GM12878 (cell line): ENCODE results near the gene STX16. TPM values are rescaled to one million over a fixed set of nuclear protein-coding genes. Genes with fewer than 3 reads are reported as not detected.
A peak's percentile ranks its signal among the peaks of the same experiment; 100 is the strongest.

Source experiments
- ATAC-seq: fragments of 200-7000 bp; cut with Tn5 transposase; 3 replicates; pipeline ENCODE4 v1.9.1; 2020; ENCODE audit warnings: mild to moderate bottlenecking, moderate library complexity
- BruUV-seq: library from RNA; stranded (reverse); fragments of 400-500 nt; replicated peaks from 2 replicates; lab custom pipeline; 2021; lab: Mats Ljungman, UMichigan
- CTCF ChIA-PET: fragments of 300-600 bp; sonication (Branson Sonifier 250); formaldehyde crosslinking; extraction: SDS; loops from one replicate; lab custom pipeline; 2021; ENCODE audit warnings: inconsistent platforms; lab: Yijun Ruan, JAX
- POLR2A ChIA-PET: fragments of 350-600 bp; formaldehyde crosslinking; extraction: SDS; loops from one replicate; lab custom pipeline; 2021; ENCODE audit warnings: inconsistent platforms; lab: Charles Lee
- RAD21 ChIA-PET: fragments of 300-600 bp; sonication (Branson Sonifier 250); formaldehyde crosslinking; loops from one replicate; lab custom pipeline; 2023; ENCODE audit warnings: antibody characterized with exemption; ENCODE audit not compliant: unreplicated experiment; lab: Charles Lee
- SMC1A ChIA-PET: fragments of 300-600 bp; sonication (Branson Sonifier 250); formaldehyde crosslinking; loops from one replicate; lab custom pipeline; 2023; ENCODE audit not compliant: unreplicated experiment, uncharacterized antibody; lab: Charles Lee
- DNase-seq: peaks from one replicate; pipeline ENCODE4 v3.0.0-alpha.2; 2011; ENCODE audit warnings: low read depth, low spot score
- FAIRE-seq: peaks from 3 replicates; lab custom pipeline; 2011; peaks lifted over from hg19 to GRCh38; lab: Jason Lieb, UNC
- H2AFZ ChIP-seq: 2 replicates; pipeline ENCODE4 v1.6.0; 2011; ENCODE audit warnings: low read depth, low read length, control low read depth; ENCODE audit not compliant: control insufficient read depth
- H3K27ac ChIP-seq: 2 replicates; pipeline ENCODE4 v1.5.1; 2011; ENCODE audit warnings: control low read depth; ENCODE audit not compliant: control insufficient read depth, insufficient read depth
- H3K27me3 ChIP-seq, 2 experiments: replicated peaks in 1 of 2; 2 replicates each; pipeline versions ENCODE4 v1.6.0 to v1.6.1; 2011; ENCODE audit warnings: low read length in 1 of 2; ENCODE audit not compliant: control insufficient read depth in 2 of 2, insufficient read depth in 2 of 2
- H3K36me3 ChIP-seq, 2 experiments: 2 replicates each; pipeline ENCODE4 v1.5.1; 2011; ENCODE audit warnings: low read length in 1 of 2; ENCODE audit not compliant: control insufficient read depth in 2 of 2, insufficient read depth in 2 of 2
- H3K4me1 ChIP-seq: 2 replicates; pipeline ENCODE4 v1.6.1; 2011; ENCODE audit warnings: mild to moderate bottlenecking, low read length, moderate library complexity, mixed read lengths; ENCODE audit not compliant: control insufficient read depth, insufficient read depth
- H3K4me2 ChIP-seq: 2 replicates; pipeline ENCODE4 v1.6.0; 2011; ENCODE audit warnings: control low read depth; ENCODE audit not compliant: control insufficient read depth, insufficient read depth
- H3K4me3 ChIP-seq: fragments of 200-600 bp; sonication (generic); 2 replicates; pipeline ENCODE4 v1.5.1; 2016
- H3K79me2 ChIP-seq: 2 replicates; pipeline ENCODE4 v1.6.0; 2011; ENCODE audit warnings: low read length; ENCODE audit not compliant: control insufficient read depth, insufficient read depth
- H3K9ac ChIP-seq: 2 replicates; pipeline ENCODE4 v1.8.0; 2011; ENCODE audit warnings: low read length, control low read depth, mixed read lengths; ENCODE audit not compliant: control insufficient read depth, insufficient read depth
- H3K9me3 ChIP-seq: replicated peaks from 3 replicates; pipeline ENCODE4 v1.5.1; 2011; ENCODE audit warnings: mild to moderate bottlenecking, low read length; ENCODE audit not compliant: control insufficient read depth, insufficient read depth
- H4K20me1 ChIP-seq: 2 replicates; pipeline ENCODE4 v1.6.0; 2011; ENCODE audit not compliant: control insufficient read depth, insufficient read depth
- ASH2L ChIP-seq: fragments of 300-600, 200-600 bp; sonication (generic); IDR thresholded peaks from 2 replicates; pipeline ENCODE4 v1.6.1; 2017; ENCODE audit warnings: low read depth, mild to moderate bottlenecking, borderline replicate concordance
- BHLHE40 ChIP-seq, 2 experiments: fragments of 450-650 bp in 1 of 2; IDR thresholded peaks; 2 replicates each; pipeline ENCODE4 v1.6.1; 2011 to 2017; ENCODE audit warnings: low read depth in 2 of 2, borderline replicate concordance in 1 of 2, improper control_type of control experiment in 1 of 2, low read length in 1 of 2, mild to moderate bottlenecking in 1 of 2
- CREB1 ChIP-seq: IDR thresholded peaks from 2 replicates; pipeline ENCODE4 v1.6.1; 2012; ENCODE audit warnings: low read depth, mild to moderate bottlenecking, inconsistent platforms
- DPF2 ChIP-seq: fragments of 450-650 bp; IDR thresholded peaks from 2 replicates; pipeline ENCODE4 v1.6.1; 2017; ENCODE audit warnings: mild to moderate bottlenecking
- EED ChIP-seq: sonication (generic); IDR thresholded peaks from 2 replicates; pipeline ENCODE4 v1.6.1; 2016; ENCODE audit warnings: antibody characterized with exemption, low read depth
- ESRRA ChIP-seq: IDR thresholded peaks from 2 replicates; pipeline ENCODE4 v1.6.1; 2012; ENCODE audit warnings: mild to moderate bottlenecking, low read length, improper control_type of control experiment
- FOXK2 ChIP-seq: fragments of 450-650 bp; IDR thresholded peaks from 2 replicates; pipeline ENCODE4 v1.6.1; 2017; ENCODE audit warnings: mild to moderate bottlenecking, moderate library complexity
- HDAC2 ChIP-seq: fragments of 200-600 bp; sonication (generic); IDR thresholded peaks from 2 replicates; pipeline ENCODE4 v1.6.1; 2017
- IKZF1 ChIP-seq: fragments of 450-650 bp; conservative IDR thresholded peaks from 2 replicates; pipeline ENCODE4 v1.6.1; 2017; ENCODE audit warnings: antibody characterized with exemption, mild to moderate bottlenecking
- IKZF2 ChIP-seq, 2 experiments: fragments of 450-650 bp; IDR thresholded peaks; 2 replicates each; pipeline ENCODE4 v1.6.1; 2017; ENCODE audit warnings: mild to moderate bottlenecking in 2 of 2, moderate library complexity in 2 of 2
- JUNB ChIP-seq: IDR thresholded peaks from 2 replicates; pipeline ENCODE4 v1.6.1; 2016; ENCODE audit warnings: antibody characterized with exemption, mild to moderate bottlenecking
- KDM1A ChIP-seq: fragments of 200-600 bp; sonication (generic); IDR thresholded peaks from 2 replicates; pipeline ENCODE4 v1.6.1; 2016; ENCODE audit warnings: borderline replicate concordance
- MTA2 ChIP-seq: fragments of 450-650 bp; IDR thresholded peaks from 2 replicates; pipeline ENCODE4 v1.6.1; 2016; ENCODE audit warnings: low read depth, mild to moderate bottlenecking, moderate library complexity
- MXI1 ChIP-seq: fragments of 150-350 bp; IDR thresholded peaks from 2 replicates; pipeline ENCODE4 v1.6.1; 2011; ENCODE audit warnings: low read depth, mild to moderate bottlenecking, inconsistent platforms, low read length, improper control_type of control experiment
- MYC ChIP-seq: IDR thresholded peaks from 2 replicates; pipeline ENCODE4 v1.6.1; 2011; ENCODE audit warnings: mild to moderate bottlenecking, low read length, moderate library complexity, inconsistent platforms; ENCODE audit not compliant: insufficient read depth, insufficient replicate concordance, insufficient read length, severe bottlenecking
- POLR2AphosphoS2 ChIP-seq: IDR thresholded peaks from 2 replicates; pipeline ENCODE4 v1.6.1; 2011; ENCODE audit warnings: low read depth, mild to moderate bottlenecking, low read length, improper control_type of control experiment, moderate library complexity
- POU2F2 ChIP-seq: IDR thresholded peaks from 3 replicates; pipeline ENCODE4 v1.6.1; 2011; ENCODE audit warnings: low read depth, mild to moderate bottlenecking, low read length, borderline replicate concordance
- RAD21 ChIP-seq: IDR thresholded peaks from 2 replicates; pipeline ENCODE4 v1.6.1; 2011; ENCODE audit warnings: mild to moderate bottlenecking, low read depth, low read length, moderate library complexity; ENCODE audit not compliant: insufficient read depth
- RBBP5 ChIP-seq: fragments of 200-600 bp; sonication (generic); conservative IDR thresholded peaks from 2 replicates; pipeline ENCODE4 v1.6.1; 2016
- RELB ChIP-seq: fragments of 450-650 bp; IDR thresholded peaks from 2 replicates; pipeline ENCODE4 v1.6.1; 2017; ENCODE audit warnings: low read depth, mild to moderate bottlenecking, moderate library complexity
- RUNX3 ChIP-seq: IDR thresholded peaks from 2 replicates; pipeline ENCODE4 v1.6.1; 2012; ENCODE audit warnings: low read length, inconsistent platforms
- SPI1 ChIP-seq: IDR thresholded peaks from 2 replicates; pipeline ENCODE4 v1.6.1; 2011; ENCODE audit warnings: low read depth, mild to moderate bottlenecking, low read length, moderate library complexity, borderline replicate concordance; ENCODE audit not compliant: insufficient read depth
- WGBS: methylation state at CpG from one replicate; pipeline ENCODE4 v1.1.6; 2016; ENCODE audit warnings: low lambda C conversion rate; ENCODE audit not compliant: insufficient replicate concordance, insufficient coverage; ENCODE audit errors: missing lambda C conversion rate; 5-methylcytosine and 5-hydroxymethylcytosine counted together
- in situ Hi-C: fragments of 300-500 bp; cut with MboI; formaldehyde crosslinking; loops from 9 replicates; pipeline ENCODE4 v1.14.3; 2018; ENCODE audit warnings: mixed read lengths
- intact Hi-C: fragments of 100-400 bp; cut with micrococcal nuclease; formaldehyde crosslinking; loops from one replicate; pipeline ENCODE4 v1.14.2; 2022; ENCODE audit not compliant: unreplicated experiment
- polyA plus RNA-seq, 11 experiments: library from polyadenylated mRNA; depleted of rRNA in 4 of 11; unstranded in 6 of 11; stranded (reverse) in 5 of 11; fragments of >200 nt; fragmentation: Nextera tagmentation in 4 of 11; fragmentation: Illumina TruSeq in 1 of 11; extraction: Ambion mirVana in 4 of 11; extraction: Trizol in 1 of 11; gene quantifications; 1 replicate in 1 of 11; 2 replicates in 10 of 11; pipeline versions ENCODE4 v1.2.1 to v1.2.3, GENCODE V29; 2011 to 2016; ENCODE audit warnings: inconsistent platforms in 2 of 11, missing spikeins in 2 of 11, low read depth in 1 of 11
- total RNA-seq, 4 experiments: library from RNA; depleted of rRNA in 3 of 4; stranded (reverse); fragments of >200 nt in 3 of 4; fragmentation: Illumina TruSeq in 1 of 4; extraction: Trizol in 1 of 4; gene quantifications; 2 replicates each; pipeline versions ENCODE4 v1.2.1 to v1.2.3, GENCODE V29; 2013 to 2021
- TF ChIP-seq, protein P1 (sequence below): fragments of 450-650 bp; IDR thresholded peaks from 2 replicates; pipeline ENCODE4 v1.6.1; 2014; ENCODE audit warnings: mild to moderate bottlenecking

The STX16 gene
- total and polyA plus RNA-seq, 10 of the 15 experiments (the other 5 are each of a cell fraction or from before 2014, with no cell fraction given): 6.3 to 68.4 (median 35.8) TPM

DNA sequence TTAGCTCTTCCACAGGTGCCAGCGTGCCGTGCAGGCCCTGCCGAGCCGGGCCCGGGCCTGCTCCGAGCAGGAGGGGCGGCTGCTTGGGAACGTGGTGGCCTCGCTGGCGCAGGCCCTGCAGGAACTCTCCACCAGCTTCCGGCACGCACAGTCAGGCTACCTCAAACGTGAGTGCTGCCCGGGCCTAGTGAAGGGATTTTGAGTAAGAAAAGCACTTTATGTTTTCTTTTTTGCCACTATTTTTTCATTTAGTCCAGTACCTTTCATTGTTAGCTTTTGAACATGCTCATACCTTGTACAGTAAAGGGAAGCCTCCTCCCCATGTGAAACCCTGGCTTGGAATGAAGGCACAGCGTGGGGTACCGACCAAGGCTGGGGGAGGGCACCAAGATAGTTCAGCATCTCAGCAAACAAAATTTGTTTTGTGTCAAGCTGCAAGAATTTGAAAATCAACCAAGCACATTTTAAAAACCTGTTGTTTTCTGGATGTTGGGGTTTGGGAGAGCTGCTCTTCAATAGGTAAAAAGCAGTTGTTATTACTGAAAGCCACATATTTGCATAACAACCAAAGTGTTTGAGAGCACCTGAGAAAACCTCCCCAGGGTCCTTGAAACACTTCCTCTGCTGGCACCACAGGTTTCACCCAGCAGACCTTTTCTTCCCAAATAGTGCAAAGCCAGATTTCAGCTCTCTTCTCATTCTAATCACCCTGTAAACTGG is 18.4 kb downstream of the STX16 start:
- peak; percentile 74 for ATAC-seq
- TF ChIP-seq ASH2L (no peak), MYC (no peak), IKZF1 (peak; percentile 24; the same call in 1 of the 2 replicates), ESRRA (no peak), RBBP5 (no peak), BHLHE40 (IDR thresholded peaks at IDR 0.05; ENCODE audit: borderline replicate concordance in 1 of 2, low read depth in 2 of 2, low read length in 1 of 2) (peak; percentile 61 to 77; a peak in 3 of 4 replicates), FOXK2 (no peak), IKZF2 (IDR thresholded peaks at IDR 0.05) (peak; percentile 24 to 32; a peak in 1 of 4 replicates), JUNB (no peak), EED (no peak), MTA2 (no peak), DPF2 (no peak), RAD21 (no peak), POLR2AphosphoS2 (no peak), RELB (0 out of 2 replicates have a peak, but pooled peaks have one; percentile 16), KDM1A (no peak), POU2F2 (peak; percentile 95), CREB1 (no peak), SPI1 (peak; percentile 45; the same call in 1 of the 2 replicates), MXI1 (no peak), HDAC2 (no peak), RUNX3 (peak; percentile 82)
- TF ChIP-seq, protein P1, sequence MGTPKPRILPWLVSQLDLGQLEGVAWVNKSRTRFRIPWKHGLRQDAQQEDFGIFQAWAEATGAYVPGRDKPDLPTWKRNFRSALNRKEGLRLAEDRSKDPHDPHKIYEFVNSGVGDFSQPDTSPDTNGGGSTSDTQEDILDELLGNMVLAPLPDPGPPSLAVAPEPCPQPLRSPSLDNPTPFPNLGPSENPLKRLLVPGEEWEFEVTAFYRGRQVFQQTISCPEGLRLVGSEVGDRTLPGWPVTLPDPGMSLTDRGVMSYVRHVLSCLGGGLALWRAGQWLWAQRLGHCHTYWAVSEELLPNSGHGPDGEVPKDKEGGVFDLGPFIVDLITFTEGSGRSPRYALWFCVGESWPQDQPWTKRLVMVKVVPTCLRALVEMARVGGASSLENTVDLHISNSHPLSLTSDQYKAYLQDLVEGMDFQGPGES: no peak

More for the DNA sequence above, 18.4 kb downstream of the STX16 start:
- 85% methylated on average over 16 of the region's 16 CpGs for WGBS
- Histone ChIP-seq H3K27ac (no peak overlapping the region), H3K4me2 (peak overlapping the region; percentile 51; the same call in 1 of the 2 replicates), H2AFZ (no peak overlapping the region), H3K9me3 (no peaks in the 10 kb centered on the region), H3K79me2 (peaks cover 6% of the 10 kb centered on the region), H3K4me1 (peaks cover 8% of the 10 kb centered on the region), H3K4me3 (no peak overlapping the region), H3K27me3 (no peaks in the 10 kb centered on the region), H3K9ac (no peak overlapping the region), H3K36me3 (peaks cover 14 to 23% of the 10 kb centered on the region in 2 experiments), H4K20me1 (peaks cover 9% of the 10 kb centered on the region)
- POLR2A ChIA-PET: no interaction called here
- BruUV-seq: no TSS peak
- RAD21 ChIA-PET: interaction anchor here (0.5 to 1.3 kb wide), 3 partner anchors 11 to 22 kb away, joined by 3 to 5 read pairs (median 3); partner anchors contain the start of gene STX16
- peak; percentile 99 for FAIRE-seq
- CTCF ChIA-PET: interaction anchor here (1.4 to 1.6 kb wide), 2 partner anchors 15 to 18 kb away, joined by 4 to 5 read pairs; partner anchors contain the start of gene STX16
- intact Hi-C loops (no loop called here), in situ Hi-C loops (loop anchor here (25.0 kb wide), 1 partner anchor 1282 kb away; the partner anchor contains the start of gene RBM38)
- SMC1A ChIA-PET: interaction anchor here (0.6 to 1.4 kb wide), 5 partner anchors 10 to 51 kb away, joined by 3 to 11 read pairs (median 3); partner anchors contain the start of gene STX16
- DNase-seq: peak; percentile 32
